ENCODE results near the gene KCNE4. TPM values are rescaled to one million over a fixed set of nuclear protein-coding genes. Genes with fewer than 3 reads are reported as not detected.

Gene KCNE4
- total and polyA plus RNA-seq, 4 donors = 0.19 to 0.42 (median 0.31) TPM

GRCh38 chr2:223041527-223042109 lies 10.4 kb upstream of the KCNE4 start:
- WGBS = 48% methylated on average over 4 of the region's 4 CpGs
- Histone ChIP-seq H3K9me3 (ENCODE audit: control insufficient read depth in 4 of 4, low read length in 3 of 4) (no peaks in the 10 kb centered on the region), H3K4me1 (ENCODE audit: control insufficient read depth in 4 of 4, insufficient read depth in 4 of 4, low read length in 3 of 4) (no peaks in the 10 kb centered on the region), H3K27me3 (ENCODE audit: control insufficient read depth in 4 of 4, insufficient read depth in 4 of 4, low read length in 3 of 4) (peaks cover 0 to 2% (median 0%) of the 10 kb centered on the region in 4 donors), H3K27ac (ENCODE audit: low read depth in 1 of 2, low read length in 2 of 2) (no peak overlapping the region), H3K4me3 (ENCODE audit: low read depth in 1 of 3, low read length in 3 of 3) (no peak overlapping the region), H3K36me3 (ENCODE audit: control insufficient read depth in 4 of 4, insufficient read depth in 3 of 4, low read depth in 1 of 4, low read length in 3 of 4) (no peaks in the 10 kb centered on the region), H3K9ac (ENCODE audit: low read depth in 1 of 2, low read length in 2 of 2) (no peak overlapping the region)
- no peak for DNase-seq (ENCODE audit: low spot score)
- TF ChIP-seq JUND (IDR thresholded peaks at IDR 0.05) (peak in 1 of 2 donors; percentile 26), HNF4A (conservative IDR thresholded peaks at IDR 0.05) (no peak)

- H3K36me3 ChIP-seq (ENCODE audit: control insufficient read depth in 4 of 4, insufficient read depth in 3 of 4, low read depth in 1 of 4, low read length in 3 of 4) = no peaks in the 10 kb centered on the region
- no peak for TF ChIP-seq NR2F2 (IDR thresholded peaks at IDR 0.05)
- TF ChIP-seq, protein P1, sequence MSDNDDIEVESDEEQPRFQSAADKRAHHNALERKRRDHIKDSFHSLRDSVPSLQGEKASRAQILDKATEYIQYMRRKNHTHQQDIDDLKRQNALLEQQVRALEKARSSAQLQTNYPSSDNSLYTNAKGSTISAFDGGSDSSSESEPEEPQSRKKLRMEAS (IDR thresholded peaks at IDR 0.05) = no peak
- no peak for TF ChIP-seq JUND (IDR thresholded peaks at IDR 0.05)
- TF ChIP-seq HNF4A (conservative IDR thresholded peaks at IDR 0.05) = no peak
- no peak for TF ChIP-seq RXRA (IDR thresholded peaks at IDR 0.05)
- TF ChIP-seq REST (IDR thresholded peaks at IDR 0.05) = no peak
- TF ChIP-seq HNF4G (IDR thresholded peaks at IDR 0.05) = no peak
- no peak for TF ChIP-seq TAF1 (conservative IDR thresholded peaks at IDR 0.05)
- TF ChIP-seq EGR1 (IDR thresholded peaks at IDR 0.05; ENCODE audit: low read depth in 2 of 2) = no peak
- no peak for TF ChIP-seq YY1 (IDR thresholded peaks at IDR 0.05)
- no peak for TF ChIP-seq ZBTB33 (IDR thresholded peaks at IDR 0.05)
- no peak for TF ChIP-seq FOXA2 (IDR thresholded peaks at IDR 0.05)
- TF ChIP-seq RAD21 (IDR thresholded peaks at IDR 0.05) = no peak
- TF ChIP-seq, protein P2, sequence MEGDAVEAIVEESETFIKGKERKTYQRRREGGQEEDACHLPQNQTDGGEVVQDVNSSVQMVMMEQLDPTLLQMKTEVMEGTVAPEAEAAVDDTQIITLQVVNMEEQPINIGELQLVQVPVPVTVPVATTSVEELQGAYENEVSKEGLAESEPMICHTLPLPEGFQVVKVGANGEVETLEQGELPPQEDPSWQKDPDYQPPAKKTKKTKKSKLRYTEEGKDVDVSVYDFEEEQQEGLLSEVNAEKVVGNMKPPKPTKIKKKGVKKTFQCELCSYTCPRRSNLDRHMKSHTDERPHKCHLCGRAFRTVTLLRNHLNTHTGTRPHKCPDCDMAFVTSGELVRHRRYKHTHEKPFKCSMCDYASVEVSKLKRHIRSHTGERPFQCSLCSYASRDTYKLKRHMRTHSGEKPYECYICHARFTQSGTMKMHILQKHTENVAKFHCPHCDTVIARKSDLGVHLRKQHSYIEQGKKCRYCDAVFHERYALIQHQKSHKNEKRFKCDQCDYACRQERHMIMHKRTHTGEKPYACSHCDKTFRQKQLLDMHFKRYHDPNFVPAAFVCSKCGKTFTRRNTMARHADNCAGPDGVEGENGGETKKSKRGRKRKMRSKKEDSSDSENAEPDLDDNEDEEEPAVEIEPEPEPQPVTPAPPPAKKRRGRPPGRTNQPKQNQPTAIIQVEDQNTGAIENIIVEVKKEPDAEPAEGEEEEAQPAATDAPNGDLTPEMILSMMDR (IDR thresholded peaks at IDR 0.05; ENCODE audit: low read depth, low read length, missing input control) = no peak
- TF ChIP-seq ATF3 (IDR thresholded peaks at IDR 0.05) = no peak
- no peak for DNase-seq (ENCODE audit: low spot score)
- no peak overlapping the region for H3K9ac ChIP-seq (ENCODE audit: low read depth in 1 of 2, low read length in 2 of 2)
- H3K4me1 ChIP-seq (ENCODE audit: control insufficient read depth in 4 of 4, insufficient read depth in 4 of 4, low read length in 3 of 4) = no peaks in the 10 kb centered on the region
- WGBS = 85% methylated on average over 2 of the region's 2 CpGs
- no peaks in the 10 kb centered on the region for H3K9me3 ChIP-seq (ENCODE audit: control insufficient read depth in 4 of 4, low read length in 3 of 4)
- H3K27ac ChIP-seq (ENCODE audit: low read depth in 1 of 2, low read length in 2 of 2) = no peak overlapping the region
- H3K27me3 ChIP-seq (ENCODE audit: control insufficient read depth in 4 of 4, insufficient read depth in 4 of 4, low read length in 3 of 4) = peaks cover 0 to 2% (median 0%) of the 10 kb centered on the region in 4 donors
- no peak overlapping the region for H3K4me3 ChIP-seq (ENCODE audit: low read depth in 1 of 3, low read length in 3 of 3)
Measured at GRCh38 chr2:223042284-223042683, 9.7 kb upstream of the KCNE4 start.

All from liver (tissue), 9 donors.